HG03045 (cell line): Measurements from ENCODE around the gene ATG4D.
"Not testable (repeated sequence)": the region's sequence is repeated elsewhere in the genome, so short reads cannot be mapped to it uniquely, and the experiment has no call there.

ENCODE experiments used
- ATAC-seq: cut with Tn5 transposase; IDR thresholded peaks from one replicate; pipeline ENCODE4 v1.9.1; 2021; ENCODE audit warnings: mild to moderate bottlenecking, moderate library complexity; ENCODE audit not compliant: unreplicated experiment

ATG4D gene

GRCh38 chr19:10550336-10550735 lies 6.6 kb downstream of the ATG4D start:
- ATAC-seq, result no peak

DNA sequence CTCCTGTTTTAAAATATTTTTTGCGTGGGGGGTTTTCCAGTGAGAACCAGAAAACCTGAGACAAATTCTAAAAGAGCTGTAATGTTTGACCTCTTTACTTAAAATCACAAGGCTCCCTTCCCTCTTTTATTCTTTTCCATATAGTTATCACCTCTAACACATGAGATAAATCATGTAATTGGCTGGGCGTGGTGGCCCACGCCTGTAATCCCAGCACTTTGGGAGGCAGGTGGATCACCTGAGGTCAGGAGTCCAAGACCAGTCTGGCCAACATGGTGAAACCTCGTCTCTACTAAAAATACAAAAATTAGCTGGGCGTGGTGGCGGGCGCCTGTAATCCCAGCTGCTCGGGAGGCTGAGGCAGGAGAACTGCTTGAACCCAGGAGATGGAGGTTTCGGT lies 7.3 kb downstream of the ATG4D start:
- not testable (repeated sequence) for ATAC-seq

- no peak for ATAC-seq
Observed at GRCh38 chr19:10551698-10552301, 8.1 kb downstream of the ATG4D start.

GRCh38 chr19:10552510-10553053 lies 8.9 kb downstream of the ATG4D start:
- ATAC-seq, result no peak

- no peak for ATAC-seq
Observed at GRCh38 chr19:10553087-10553667, 9.5 kb downstream of the ATG4D start.

DNA sequence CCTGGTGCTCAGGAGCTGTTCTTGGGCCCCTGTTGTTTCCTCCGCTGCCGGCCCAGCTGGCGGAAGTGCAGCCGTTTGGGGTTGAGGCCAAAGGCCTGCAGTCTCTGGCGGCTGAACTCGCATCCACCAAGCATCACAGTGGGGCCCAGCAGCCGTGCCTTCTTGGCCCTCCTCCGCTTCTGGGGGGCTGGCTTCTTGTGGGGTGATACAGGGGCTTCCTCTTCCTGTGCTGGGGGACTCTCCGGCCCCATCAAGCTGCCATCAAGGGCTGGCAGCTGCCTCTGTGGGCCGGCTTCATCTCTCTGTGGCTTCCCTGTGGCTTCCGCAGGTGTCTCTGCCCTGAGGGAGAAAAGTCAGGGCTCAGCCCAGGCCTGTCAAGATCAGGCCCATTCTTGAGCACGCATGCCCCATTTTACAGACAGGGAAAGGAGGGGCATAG lies 10.3 kb downstream of the ATG4D start:
- no peak for ATAC-seq

GRCh38 chr19:10554760-10555609 lies 11.3 kb downstream of the ATG4D start:
- no peak for ATAC-seq

GRCh38 chr19:10555610-10555973 lies 11.9 kb downstream of the ATG4D start:
- ATAC-seq, result no peak

- no peak for ATAC-seq
Observed at GRCh38 chr19:10557603-10558197, 14.0 kb downstream of the ATG4D start.

DNA sequence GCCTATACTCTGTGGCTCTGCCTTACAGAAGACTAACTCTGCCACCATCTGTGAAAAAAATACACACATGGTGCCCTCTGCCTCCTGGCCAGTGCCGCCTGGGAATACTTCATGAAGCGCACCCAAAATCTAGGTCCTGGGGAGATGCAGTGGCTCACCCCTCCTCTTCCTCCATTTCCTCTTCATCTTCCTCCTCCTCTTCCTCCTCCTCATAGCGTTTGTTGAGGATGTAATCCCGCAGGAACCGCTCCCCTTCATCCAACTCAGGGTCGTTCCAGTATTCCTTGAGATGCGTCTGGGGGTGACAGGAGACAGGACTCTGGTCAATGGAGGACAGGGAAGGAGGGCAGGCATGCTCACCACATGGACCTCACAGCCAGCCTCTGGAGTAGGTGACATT lies 16.4 kb downstream of the ATG4D start:
- no peak for ATAC-seq

GRCh38 chr19:10562609-10563008 lies 18.9 kb downstream of the ATG4D start:
- no peak for ATAC-seq

GRCh38 chr19:10565028-10565566 lies 21.4 kb downstream of the ATG4D start:
- no peak for ATAC-seq

- ATAC-seq, result peak; percentile 52
Observed at GRCh38 chr19:10565567-10566407, 22.1 kb downstream of the ATG4D start, which contains the start of gene KRI1. Gene KRI1 (minus strand): TSS chr19:10566010. CDS start chr19:10565999, 11 bp downstream.

- ATAC-seq, result no peak
Observed at GRCh38 chr19:10566408-10566657, 22.6 kb downstream of the ATG4D start.

DNA sequence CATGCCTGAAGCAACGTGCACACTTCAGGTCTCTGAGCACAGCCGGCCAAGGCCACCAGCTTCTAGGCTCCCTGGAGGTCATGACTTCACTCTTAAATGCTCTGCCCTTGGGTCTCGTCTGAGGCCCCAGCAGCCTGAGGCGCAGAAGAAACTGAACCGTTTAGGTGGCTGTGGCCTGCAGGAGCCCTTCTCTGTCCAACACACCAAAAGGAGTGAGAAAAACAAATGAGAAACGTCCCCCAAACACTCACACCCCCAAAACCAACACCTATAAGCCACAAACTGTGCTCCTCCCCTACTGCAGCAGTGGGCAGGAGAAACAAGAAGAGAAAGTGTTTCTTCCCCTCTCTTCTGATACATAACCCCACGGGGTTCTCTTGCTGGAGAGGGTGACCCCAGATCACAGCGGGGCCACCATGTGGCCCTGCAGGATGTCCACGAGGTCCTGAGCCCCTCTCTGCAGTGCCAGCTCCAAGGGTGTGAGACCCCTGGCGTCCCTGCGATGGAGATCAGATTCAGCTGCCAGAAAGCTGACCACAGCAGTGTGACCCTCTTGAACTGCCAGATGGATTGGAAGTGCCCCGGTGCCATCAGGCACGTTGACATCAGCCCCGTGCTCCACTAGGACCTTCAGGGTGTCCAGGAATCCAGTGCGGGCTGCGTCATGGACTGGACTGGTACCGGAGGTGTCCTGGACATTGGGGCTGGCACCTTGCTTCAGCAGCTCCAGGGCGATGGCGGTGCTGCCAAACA lies 23.1 kb downstream of the ATG4D start:
- no peak for ATAC-seq

- no peak for ATAC-seq
Observed at GRCh38 chr19:10567656-10568055, 24.0 kb downstream of the ATG4D start.

- ATAC-seq, result no peak
Observed at GRCh38 chr19:10568062-10568825, 24.5 kb downstream of the ATG4D start.

DNA sequence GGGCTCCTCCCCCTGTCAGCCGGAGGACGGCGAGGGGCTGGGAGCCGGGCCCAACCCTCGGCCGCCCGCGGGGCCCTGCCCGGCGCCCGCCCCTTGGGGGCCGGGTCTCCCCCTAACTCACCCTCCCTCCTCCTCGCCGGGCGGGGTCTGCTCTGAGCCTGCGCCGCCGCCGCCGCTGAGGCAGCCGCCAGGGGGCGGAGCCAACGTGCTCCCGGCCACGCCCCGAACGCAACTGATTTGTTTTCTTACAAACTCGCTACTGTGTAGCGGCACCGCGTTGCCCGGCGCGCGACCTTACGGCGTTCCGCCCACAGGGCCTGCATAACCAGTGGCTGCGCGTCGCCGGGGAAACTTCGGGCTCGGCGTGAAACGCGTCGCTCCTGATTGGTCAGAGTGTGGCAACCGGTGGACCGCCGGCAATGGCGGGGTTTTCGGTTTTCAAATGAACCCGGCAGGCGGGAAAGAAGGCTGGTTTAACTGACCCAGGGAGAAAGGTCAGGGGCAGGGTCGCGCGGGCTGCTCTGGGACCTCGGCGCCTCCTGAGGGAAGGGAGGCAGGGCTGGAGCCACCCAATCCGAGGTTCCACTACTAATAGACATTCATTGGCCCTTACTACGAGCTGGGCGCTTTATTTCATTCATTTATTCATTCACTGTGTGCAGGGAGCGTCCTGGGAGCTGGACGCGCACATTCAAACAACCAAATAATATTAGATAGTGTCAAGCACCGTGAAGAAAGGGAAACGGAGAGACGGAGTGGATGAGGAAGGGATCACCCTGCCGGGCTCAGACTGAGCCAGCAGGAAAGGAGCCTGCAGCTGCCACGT lies 25.3 kb downstream of the ATG4D start, which contains the start of gene CDKN2D:
Gene CDKN2D, minus strand, starts transcription at position 154 of the 826 bp plus-strand sequence. CDS start 326 bp downstream, outside the sequence.
- peak; percentile 72 for ATAC-seq
